ENCODE results near the gene GJA4.
"Not testable (repeated sequence)": the region's sequence is repeated elsewhere in the genome, so short reads cannot be mapped to it uniquely, and the experiment has no call there.

The GJA4 gene

GRCh38 chr1:34792424-34792823 is 375 bp upstream of the GJA4 start:
- DNase-seq, result no peak

DNA sequence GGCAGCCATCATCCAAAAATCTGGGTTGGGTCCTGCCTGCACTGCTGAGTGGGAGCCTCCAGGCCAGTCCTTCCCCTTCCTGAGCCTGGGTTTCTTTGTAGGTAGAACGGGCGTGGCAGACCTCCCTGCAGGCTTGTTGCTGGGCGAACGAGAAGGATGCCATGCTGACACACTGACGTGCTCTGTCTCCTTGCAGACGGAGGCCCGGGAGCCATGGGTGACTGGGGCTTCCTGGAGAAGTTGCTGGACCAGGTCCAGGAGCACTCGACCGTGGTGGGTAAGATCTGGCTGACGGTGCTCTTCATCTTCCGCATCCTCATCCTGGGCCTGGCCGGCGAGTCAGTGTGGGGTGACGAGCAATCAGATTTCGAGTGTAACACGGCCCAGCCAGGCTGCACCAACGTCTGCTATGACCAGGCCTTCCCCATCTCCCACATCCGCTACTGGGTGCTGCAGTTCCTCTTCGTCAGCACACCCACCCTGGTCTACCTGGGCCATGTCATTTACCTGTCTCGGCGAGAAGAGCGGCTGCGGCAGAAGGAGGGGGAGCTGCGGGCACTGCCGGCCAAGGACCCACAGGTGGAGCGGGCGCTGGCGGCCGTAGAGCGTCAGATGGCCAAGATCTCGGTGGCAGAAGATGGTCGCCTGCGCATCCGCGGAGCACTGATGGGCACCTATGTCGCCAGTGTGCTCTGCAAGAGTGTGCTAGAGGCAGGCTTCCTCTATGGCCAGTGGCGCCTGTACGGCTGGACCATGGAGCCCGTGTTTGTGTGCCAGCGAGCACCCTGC is 1.4 kb downstream of the GJA4 start:
- DNase-seq, result no peak

- no peak for DNase-seq
Observed at GRCh38 chr1:34794790-34795180, 2.0 kb downstream of the GJA4 start.

DNA sequence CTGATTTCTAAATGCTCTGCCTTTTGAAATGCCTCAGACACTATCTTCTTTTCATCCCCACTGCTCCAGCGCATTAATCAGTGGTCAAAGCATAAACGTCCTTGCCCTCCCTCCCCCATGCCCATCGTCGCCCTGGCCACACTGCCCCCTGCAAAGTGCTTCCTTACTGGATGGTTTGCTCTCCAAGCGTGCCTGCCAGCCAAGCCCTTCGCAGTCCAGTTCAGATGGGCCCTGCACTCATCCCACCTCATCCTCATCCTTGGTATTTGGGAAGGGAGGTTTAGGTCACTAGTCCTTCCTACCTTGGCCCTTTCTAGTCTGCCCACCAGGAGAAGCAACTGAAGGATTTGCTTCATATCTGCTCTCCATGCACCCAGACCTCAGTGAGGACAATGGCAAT is 3.1 kb downstream of the GJA4 start:
- DNase-seq, result no peak

GRCh38 chr1:34796990-34797389 is 4.2 kb downstream of the GJA4 start:
- no peak for DNase-seq

- no peak for DNase-seq
Observed at GRCh38 chr1:34800214-34800613, 7.4 kb downstream of the GJA4 start.

GRCh38 chr1:34803770-34804169 is 11.0 kb downstream of the GJA4 start:
- DNase-seq, result no peak

DNA sequence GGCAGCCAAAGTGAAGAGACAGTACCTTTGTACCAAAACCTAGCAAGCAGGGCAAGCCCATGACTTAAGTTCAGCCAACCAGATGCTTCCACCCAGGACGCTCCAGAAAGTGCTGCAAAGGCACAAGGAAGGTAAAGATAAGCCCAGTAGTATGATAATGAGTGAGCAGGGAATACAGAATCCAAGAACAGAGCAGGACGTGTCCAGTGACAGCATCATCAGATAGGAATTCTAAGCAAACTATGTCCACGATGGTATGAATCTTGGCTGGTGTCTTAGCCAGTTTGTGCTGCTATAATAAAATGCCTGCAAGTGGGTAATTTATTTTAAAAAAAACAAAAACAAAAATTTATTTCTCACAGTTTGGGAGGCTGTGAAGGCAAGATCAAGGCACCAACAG is 13.6 kb downstream of the GJA4 start:
- no peak for DNase-seq

DNA sequence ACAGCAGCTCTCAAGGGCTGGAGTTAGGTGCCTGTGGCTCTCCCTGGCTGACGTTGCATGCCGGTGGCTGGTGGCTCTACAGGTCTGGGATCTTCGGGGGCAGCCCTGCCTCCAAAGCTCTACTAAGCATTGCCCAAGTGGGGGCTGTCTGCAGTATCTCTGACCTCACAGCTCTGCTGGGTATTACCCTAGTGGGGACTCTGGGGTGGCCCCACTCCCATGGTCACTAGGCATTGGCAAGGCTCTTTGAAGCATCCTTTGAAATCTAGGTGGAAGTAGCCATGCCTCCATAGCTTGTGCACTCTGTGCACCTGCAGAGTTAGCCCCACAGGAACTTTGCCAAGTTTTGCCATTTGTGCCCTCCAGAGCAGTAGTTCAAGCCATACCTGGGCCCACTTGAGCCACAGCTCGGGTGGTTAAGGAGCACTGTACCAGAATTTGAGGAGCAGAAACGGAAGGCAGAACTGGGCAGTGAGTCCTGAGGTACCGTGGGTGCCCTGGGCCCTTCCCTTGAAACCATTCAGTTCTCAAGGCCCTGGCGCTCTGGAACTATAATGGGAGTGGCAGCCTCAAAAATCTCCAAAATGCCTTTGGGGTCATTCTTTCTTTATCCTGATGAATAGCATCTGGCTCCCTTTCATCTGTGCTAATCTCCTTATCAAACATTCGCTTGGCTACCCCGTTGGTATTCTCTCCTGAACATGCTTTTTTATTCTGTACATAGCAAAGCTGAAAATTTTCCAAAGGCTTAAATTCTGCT is 15.4 kb downstream of the GJA4 start:
- no peak for DNase-seq

- not testable (repeated sequence) for DNase-seq
Observed at GRCh38 chr1:34810781-34811180, 18.0 kb downstream of the GJA4 start.

- DNase-seq, result no peak
Observed at GRCh38 chr1:34816332-34816731, 23.5 kb downstream of the GJA4 start.

DNA sequence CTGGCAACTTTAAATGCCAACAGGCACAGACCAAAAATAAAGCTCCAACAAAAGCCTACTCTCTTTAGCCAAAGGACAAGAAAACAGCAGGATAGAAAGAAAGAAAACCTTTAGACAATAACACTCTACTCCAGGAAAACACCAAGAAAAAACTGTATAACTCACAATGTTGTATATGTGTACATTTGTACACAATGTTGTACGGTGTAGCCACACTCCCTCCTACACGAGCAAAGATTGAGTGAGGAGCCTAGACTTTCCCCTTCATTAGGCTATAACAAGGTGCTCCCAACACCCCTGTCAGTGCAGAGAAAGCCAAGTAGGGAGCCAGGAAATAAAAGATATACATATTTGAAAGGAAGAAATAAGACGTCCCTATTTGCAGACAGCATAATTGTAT is 24.0 kb downstream of the GJA4 start:
- DNase-seq, result no peak

GRCh38 chr1:34818862-34819261 is 26.1 kb downstream of the GJA4 start:
- DNase-seq, result not testable (repeated sequence)

DNA sequence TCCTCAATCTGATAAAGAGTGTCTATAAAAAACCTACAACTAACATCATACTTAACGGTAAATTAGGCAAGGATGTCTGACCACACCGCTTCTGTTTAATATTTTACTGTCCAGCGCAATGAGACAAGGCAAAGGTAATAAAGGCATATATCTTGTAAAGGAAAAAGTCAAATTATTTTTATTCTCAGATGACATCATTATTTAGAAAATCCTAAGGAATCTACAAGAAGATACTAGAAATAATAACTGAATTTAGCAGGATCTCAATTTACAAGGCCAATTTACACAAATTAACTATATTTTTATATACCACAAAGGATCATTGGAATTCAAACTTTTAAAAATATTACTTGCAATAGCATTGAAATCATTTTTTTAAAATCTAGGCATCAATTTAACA is 29.4 kb downstream of the GJA4 start:
- no peak for DNase-seq

- no peak for DNase-seq
Observed at GRCh38 chr1:34824817-34825454, 32.1 kb downstream of the GJA4 start.

DNA sequence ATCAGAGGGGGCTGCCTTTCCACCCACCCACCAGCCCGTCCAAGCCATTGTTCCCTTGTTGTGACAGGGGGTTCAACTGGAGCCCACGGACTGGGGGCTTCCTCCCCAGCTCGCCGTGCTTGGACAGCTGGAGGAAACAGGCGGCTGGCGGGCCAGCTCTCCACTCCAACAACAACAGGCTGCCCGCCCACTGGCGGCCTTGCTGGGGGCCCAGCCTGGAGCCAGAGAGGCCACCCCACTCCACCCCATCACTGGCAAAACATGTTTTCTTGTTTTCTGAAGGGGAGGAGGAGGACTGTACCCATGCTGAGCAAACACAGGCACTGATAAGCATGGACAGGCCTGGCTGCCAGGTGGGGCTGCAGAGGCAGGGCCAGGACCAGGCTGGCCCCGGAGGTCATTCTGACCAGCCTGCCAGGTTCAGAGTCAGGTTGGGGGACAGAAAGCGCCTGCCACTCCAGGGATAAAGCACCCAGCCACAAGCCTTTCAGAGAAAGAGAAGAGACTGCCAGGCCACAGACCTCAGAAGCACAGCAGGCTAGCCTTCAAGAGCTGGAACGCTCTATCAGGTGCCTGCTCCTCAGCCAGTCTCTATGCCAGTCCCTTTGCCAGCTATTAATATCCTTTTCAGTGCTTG is 32.8 kb downstream of the GJA4 start:
- DNase-seq, result no peak

GRCh38 chr1:34827341-34827941 is 34.6 kb downstream of the GJA4 start:
- DNase-seq, result no peak

GRCh38 chr1:34828611-34829010 is 35.8 kb downstream of the GJA4 start:
- no peak for DNase-seq

DNA sequence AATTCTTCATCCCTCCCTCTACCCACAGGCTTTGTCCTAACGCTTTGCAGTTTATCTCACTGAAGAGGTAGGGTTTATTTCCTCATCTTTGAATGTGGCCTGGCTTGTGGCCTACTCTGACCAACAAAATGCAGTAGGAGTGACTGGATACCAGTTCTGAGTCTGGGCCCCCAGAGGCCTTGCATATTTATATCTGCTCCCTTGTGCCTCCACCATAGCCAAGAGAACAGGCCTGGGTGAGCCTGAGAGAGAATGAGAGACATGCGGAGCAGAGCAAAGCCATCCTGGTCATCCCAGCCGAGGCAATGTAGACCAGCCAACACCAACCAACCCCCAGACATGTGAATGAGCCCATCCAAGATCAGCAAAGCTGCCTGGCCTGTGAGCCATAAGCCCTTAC is 36.5 kb downstream of the GJA4 start:
- no peak for DNase-seq

DNA sequence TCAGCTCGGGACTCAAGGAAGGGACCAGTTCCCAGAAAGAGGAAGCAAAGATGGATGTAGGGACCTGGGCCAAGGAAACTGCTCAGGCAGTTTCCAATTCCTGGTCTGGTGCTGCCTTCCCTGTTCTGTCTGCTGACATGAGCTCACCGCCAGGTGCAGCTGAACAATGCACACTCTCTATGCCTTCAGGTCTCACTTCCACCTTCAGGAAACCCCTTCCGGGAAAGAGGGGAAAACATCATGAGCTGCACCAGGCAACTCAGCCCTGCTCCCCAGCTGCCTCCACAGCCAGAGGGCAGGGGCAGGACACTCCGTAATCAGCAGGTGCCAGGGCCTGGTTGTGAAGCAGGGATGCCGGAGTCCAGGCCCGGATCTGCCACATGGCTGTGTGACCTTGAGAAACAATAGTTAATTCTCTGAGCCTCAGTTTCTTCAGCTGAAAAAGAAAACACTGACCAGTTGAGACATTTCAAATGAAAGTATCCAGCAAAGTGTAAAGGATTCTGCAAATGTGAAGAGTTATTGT is 39.0 kb downstream of the GJA4 start:
- no peak for DNase-seq

DNA sequence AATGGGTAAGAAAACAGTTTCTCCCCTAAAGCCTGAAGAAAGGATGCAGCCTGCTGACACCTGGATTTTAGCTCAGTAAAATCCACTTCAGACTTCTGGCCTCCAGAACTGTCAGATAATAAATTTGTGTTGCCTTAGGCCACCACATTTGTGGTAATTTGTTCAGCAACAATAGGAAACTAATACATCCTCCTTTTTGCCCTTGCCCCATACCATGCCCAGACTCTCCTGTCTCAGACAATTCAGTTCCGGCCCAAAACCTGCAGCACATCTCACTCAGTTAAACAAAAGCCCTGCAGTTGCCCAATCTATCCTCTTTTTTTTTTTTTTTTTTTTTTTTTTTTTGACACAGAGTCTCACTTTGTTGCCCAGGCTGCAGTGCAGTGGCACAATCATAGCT is 40.9 kb downstream of the GJA4 start:
- DNase-seq, result no peak

DNA sequence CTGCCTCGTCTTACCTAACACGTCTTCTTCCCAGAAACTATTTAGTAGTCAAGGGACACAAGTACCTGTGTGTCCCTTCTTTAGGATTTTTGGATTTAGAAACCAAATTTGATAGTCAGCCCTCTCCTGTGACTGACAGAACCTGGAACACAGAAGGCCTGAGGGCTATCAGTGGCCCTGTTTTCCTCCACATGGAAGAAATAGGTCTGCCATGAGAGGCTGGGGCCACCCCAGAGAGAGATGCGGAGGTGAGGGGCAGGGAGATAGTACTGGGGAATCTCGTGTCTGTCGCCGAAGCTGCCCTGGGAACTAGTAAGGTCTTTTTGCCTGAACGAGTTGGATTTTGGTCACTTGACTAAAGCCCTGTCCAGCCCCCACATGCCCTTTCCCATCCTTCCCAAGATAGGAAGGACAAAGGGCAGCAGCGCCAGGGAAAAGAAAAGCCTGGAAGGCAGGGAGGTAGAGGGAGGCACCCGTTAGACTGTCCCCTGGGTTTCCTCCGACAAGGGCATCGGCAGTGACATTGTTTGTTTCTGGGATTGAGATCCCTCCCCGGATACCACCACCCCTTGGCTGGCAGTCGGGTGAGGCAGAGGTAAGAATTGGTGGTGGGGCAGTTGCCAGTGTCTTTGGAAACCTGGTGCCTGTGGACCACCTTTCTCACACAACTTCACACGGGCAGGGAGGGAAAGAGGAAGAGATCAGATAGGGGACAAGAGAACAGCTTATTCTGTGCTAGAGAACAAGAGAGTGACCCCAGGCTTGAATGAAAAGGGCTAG is 46.9 kb downstream of the GJA4 start:
- no peak for DNase-seq
